HG02571 (cell line): ENCODE data around the gene FOXF2.

ENCODE experiments used
- ATAC-seq: cut with Tn5 transposase; IDR thresholded peaks from one replicate; pipeline ENCODE4 v1.9.1; 2021; ENCODE audit warnings: mild to moderate bottlenecking, moderate library complexity; ENCODE audit not compliant: unreplicated experiment

Gene FOXF2

DNA sequence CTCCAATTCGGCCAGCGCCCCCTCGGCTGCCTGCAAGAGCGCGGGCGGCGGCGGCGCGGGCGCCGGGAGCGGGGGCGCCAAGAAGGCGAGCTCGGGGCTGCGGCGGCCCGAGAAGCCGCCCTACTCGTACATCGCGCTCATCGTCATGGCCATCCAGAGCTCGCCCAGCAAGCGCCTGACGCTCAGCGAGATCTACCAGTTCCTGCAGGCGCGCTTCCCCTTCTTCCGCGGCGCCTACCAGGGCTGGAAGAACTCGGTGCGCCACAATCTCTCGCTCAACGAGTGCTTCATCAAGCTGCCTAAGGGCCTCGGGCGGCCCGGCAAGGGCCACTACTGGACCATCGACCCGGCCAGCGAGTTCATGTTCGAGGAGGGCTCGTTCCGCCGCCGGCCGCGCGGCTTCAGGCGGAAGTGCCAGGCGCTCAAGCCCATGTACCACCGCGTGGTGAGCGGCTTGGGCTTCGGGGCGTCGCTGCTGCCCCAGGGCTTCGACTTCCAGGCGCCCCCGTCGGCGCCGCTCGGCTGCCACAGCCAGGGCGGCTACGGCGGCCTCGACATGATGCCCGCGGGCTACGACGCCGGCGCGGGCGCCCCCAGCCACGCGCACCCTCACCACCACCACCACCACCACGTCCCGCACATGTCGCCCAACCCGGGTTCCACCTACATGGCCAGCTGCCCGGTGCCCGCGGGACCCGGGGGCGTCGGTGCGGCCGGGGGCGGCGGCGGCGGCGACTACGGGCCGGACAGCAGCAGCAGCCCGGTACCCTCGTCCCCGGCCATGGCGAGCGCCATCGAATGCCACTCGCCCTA is 963 bp downstream of the FOXF2 start:
- no peak for ATAC-seq

DNA sequence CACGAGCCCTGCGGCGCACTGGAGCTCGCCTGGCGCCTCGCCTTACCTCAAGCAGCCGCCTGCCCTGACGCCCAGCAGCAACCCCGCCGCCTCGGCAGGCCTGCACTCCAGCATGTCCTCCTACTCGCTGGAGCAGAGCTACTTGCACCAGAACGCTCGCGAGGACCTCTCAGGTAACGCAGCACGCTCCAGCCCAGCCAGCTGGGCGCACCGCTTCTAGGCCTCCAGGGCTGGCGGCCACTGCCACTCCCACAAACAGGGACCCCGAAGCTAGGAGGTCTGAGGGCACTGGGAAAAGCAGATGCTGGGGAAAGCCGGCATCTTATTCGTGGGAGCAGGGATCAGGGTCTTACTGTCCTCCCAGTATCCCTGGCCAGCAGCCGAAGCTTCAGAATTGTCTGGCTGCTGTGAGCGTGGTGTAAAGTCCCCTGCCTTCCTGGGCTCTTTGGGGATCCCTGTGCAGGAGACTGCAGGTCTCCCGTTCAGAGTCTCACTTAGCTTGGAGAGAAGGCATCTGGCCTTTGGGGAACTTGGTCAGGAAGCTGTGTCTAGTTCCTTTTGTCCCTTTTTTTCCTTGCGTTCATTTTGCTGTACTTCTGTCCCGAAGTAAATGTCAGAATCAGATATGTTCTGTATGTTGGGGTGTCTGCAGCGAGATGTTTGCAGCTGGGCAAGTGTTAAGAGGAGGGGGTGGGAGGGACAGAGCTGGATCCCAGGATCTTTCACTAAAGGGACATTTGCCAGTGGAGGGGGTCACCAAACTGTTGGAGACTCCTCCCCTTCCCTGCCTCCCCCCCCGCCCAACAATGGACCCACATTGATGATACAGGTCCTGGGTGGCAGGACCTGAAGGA is 1.8 kb downstream of the FOXF2 start:
- no peak for ATAC-seq

DNA sequence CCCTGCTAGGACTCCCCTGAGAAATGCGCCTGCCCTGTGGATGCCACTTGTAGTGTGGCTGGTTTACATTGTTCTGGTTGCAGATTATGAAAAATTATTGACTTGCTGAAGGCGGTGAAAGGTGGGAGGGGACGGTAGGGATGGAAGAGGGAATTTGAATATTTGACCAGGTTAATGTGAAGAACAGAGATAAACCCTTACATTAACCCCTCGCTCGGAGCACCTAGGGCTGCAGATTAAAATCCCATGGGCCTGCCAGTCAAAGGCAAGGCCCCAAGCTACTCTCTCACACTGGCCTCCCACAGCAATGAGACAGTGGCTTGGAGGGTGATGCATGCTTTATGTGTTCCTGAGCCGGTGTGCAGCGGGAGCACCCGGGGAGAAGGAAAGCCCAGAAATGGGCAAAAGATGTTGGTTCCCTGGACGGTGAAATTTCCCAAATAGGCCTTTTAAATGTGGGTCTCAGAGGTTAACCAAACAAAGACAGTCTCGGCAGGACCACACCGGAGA is 2.5 kb downstream of the FOXF2 start:
- ATAC-seq, result no peak

DNA sequence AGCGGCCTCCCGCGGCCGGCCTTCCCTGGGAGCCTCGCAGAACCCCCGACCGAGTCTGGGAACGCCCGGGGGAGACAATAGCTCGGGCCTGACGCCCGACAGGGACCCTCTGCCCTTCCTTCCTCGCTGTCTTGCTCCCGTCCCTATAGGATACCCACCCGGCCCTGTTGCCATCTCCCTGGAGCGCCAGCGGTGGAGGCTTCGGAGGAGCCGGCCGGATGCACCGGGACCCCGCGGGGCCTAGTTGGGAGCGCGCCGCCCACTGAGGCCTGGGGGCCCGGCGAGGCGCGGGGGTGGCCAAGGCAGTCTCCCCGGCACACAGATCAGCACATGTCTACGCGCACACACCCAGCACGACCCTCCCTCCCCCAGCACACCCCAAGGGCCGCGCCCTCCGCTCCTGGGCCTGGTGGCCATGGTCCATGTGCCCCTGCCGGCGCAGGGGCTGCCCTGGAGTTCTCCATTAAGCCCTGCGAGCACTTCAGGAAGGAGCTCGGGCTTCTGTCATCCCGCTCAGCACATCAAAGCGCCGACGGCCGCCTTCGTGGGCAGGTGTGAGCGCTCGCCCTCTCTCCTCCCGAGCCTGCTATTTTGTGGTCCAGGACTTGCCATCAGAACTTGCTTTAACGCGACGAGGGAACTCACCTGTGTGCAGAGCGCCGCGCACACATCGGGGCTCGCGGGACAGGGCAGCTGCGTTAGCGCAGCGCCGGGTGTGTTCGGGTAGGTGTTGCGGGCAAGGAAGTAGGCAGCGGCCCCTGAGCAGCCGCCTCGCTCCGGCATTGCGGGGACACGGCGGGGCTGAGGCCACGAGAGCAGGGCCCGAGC is 3.7 kb downstream of the FOXF2 start:
- ATAC-seq, result no peak

DNA sequence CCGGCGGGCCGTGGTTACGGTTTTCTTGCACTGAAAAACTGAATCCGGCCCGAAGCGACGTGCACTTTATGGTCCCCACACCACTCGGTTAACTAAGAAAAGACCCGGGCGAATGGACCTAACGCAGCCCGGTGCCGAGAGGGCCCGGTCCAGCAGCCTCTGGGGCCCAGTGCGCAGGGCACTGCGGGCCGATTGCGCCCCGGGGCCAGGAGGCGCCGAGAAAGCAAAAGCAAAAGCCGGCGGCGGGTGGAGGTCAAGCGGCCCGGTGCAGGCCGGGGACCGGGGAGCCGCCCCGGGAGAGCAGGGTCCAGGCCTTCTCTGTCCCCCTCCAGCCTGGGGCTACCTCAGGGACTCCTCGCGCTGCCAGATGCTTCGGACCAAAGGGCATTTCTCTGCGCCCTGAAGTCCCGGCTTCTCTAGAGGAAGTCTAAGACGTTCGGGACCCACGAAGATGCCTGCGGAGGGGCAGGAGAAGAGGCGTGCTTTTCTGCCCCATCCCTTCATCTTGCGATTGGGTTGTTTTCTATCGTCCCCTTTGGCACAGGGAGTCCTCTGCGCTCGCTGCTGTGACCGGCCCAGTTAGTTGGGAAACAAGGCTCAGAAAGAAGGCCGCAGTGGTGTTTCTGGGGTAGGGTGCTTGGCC is 4.4 kb downstream of the FOXF2 start:
- ATAC-seq, result no peak

DNA sequence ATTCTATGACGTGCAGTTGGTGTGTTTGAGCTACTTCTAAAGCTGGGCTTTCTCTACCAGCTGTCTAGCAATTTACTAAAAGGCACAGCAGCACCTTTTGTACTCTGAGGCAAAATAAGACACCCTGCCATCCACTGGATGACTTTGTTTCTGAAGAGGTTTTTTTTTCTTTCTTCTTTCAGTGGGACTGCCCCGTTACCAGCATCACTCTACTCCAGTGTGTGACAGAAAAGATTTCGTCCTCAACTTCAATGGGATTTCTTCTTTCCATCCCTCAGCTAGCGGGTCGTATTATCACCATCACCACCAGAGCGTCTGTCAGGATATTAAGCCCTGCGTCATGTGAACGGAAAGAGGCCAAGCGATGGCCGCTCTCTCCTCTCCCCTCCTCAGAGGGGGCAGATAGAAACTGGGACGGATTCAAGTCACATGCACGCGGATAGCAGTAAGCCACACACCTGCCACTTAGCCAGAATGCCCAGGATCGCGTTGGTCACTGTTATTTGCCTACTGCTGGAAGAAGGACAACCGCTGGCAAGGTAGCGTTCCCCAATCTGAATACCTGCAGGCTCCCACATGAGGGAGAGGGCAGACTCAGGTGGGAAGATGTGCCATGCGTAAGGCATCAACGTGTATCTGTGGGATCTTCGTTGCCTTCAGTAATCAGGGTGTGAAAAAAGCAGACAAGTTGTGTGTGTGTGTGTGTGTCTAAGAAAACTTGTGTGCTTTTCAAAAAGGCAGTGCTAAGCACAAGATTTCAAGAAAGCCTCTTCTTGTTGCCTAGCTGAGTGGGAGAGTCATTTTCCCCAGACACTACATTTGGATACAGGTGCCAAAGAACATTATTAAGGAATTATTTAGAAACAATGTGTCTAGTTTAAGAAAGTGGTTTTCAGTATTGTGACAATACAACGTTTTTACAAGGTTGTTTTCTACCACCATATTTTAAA is 5.4 kb downstream of the FOXF2 start:
- no peak for ATAC-seq

DNA sequence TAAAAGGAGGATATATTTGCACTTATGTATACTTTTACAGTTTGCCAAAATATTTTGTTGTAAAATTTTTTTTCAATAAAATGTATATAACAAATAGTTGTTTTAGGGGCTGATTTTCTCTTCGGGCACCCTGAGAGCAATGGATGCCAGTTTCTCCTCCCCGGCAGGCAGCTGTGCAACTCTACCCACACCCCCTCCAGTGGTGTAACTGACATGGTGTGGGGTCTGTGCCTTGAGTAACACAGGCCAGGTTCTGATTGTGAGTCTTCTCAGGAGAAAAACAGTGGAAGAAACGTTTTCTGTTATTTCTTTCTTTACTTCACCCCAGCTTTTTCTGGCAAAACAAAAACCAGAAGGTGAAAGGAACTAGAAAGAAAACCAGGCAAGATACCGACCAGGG is 6.1 kb downstream of the FOXF2 start:
- ATAC-seq, result no peak

DNA sequence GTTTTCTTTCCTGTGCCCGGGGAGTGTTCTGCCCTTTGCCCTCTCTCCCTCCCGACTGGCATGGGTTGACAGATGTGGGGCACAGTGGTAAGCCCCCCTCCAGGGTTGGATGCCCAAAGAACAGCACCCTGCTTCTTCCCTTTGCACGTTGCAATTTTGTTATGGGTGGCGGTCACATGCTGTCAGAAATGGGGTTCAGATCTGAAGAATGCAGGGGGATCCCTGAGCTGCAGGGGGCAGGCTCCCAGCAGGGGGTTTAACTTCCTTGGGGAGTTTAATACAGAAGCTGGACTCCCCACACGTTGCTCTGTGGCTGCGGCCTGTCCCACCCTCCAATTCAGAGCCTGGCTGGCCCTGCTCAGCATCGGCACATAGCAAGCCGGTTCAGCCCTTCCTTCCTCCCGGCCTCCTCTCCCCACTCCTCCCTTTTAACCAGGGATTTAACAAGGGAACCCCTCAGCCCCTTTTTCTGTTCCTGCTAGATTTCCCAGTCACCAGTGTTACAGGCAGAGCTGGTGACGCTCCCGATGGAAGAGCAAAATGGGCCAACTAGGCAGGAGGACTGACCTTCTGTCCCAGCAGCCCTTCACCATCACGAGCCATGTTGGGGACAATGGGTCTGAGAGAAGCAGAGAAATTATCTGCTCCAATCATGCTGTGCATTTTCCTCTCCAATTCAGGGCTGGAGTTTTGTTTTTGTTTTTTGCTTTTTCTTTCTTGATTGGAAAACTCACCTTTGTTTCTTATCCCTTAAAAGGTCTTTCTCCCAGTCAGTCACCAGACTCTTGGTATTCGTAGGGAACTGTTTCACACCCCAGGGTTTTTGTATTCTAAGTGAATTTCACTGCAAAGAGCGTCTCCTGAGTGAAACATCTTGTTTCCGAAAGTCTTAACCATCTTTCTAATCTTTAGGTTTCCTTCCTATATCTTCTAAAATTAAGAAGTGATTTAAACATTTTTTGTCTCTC is 6.8 kb downstream of the FOXF2 start:
- no peak for ATAC-seq

DNA sequence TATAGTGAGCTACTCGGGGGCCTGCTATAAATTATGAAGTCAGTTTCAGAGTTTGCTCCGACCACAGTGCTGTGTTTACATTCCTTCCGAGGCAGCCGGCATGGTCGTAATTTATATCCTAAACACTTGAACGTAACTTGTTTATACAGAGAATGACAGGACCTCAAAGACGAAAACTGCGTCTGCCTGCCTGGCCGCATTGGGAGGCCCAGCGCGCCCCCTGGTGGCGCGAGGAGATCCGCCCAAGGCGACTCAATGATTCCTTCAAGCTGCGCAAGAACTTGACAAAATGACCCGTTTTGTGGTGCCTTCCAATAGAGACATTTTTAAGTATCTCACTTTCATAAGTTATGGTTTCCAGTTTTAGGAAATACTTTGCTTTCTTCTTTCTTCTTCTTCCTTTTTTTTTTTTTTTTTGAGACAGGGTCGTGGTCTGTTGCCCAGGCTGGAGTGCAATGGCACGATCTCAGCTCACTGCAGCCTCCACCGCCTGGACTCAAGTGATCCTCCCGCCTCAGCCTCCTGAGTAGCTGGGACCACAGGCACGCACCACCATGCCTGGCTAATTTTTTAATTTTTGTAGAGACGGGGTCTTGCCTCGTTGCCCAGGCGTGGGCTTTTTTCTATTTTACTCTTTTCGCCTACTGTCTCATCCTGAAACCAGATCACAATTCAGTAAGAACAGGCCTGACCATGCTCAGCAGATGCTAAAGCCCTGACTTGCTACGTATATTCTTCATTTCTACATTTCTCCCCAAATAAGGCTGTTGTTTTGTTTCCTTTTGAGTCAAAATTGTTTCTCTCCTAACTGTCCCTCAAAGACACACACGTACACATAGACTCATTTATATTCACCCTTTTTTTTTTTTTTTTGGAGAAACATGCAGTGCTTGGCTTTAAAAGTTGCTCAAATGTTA is 7.8 kb downstream of the FOXF2 start:
- ATAC-seq, result no peak

DNA sequence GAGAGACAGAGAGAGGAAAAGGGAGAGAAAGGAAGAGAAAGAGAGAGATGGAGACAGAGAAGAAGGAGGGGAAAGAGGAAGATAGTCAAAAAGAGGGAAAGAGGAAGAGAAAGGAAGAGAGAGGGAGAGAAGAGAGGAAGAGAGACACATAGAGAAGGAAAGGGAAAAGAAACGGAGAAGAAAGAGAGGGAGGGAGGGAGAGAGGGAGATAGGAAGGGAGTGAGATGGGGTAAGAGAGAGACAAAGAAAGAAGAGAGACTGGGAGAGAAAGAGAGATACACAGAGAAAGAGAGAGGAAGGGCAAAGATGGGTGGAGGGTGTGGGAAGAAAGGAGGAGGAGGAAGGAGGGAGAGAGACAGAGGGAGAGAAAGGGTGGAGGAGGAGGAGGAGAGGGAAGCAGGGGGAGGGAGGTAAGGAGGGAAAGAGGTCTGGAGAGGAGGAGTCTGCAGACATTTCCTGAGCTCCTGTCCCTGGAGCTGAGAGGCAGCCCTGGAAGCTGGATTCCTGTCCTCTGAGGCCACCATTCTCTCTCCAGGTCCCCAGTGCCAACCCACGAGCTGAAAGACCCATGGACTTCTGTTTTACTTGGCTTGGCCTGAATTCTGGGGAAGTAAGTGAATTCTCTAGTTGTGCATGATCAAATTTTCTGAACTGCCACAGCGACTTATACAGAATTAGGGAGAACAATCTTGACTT is 9.9 kb downstream of the FOXF2 start:
- ATAC-seq, result no peak

DNA sequence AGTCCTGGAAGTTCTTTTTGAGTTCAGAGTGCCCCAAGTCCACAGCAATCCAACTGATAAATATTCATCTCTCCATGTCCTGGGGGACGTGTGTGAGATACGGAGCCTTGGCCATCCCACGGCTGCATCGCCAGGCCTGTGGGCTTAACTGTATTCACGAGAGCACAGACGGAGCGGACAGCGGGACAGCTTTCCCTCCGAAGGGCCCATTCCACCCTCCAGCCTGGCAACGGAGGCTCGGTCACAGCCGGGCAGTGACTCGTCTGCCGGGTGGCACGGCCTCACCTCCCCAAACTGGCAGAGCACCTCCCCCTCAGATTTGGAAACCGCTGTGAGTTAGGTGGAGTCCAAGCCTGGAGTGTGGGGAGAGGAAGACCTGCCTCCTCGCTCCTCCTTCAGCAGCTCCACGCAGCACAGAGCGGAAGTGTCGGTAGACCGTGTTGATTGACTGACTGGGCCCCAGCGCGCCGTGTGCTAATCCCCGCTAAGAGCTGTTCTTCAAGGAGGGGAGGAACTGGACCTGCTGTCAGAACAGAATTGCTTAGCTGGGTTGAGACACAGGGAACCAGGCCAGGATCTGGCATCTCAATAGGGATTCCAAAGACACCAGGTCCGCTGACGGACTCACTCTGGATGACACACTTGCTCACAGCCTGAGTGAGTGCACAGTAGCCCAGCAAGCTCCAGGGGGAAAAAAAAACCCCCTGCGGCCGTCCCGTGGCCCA is 10.9 kb downstream of the FOXF2 start:
- ATAC-seq, result no peak

DNA sequence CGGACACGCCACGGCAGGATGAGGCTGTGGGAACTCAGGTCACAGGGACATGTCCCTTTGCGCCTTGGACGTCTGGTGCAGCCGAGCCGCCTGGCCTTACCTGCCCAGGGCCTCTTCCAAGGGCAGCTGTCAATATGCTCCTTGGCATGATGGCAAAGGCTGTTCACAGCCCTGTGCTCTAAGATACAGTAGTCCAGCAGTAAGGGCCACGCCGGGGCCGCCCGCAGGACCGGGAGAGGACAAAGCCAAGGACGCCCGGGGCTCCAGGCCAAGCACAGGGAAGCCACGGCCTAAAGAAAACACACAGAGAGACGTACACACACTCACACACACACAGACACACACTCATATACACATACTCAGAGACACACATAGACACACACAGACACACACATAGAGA is 13.0 kb downstream of the FOXF2 start:
- ATAC-seq, result no peak

DNA sequence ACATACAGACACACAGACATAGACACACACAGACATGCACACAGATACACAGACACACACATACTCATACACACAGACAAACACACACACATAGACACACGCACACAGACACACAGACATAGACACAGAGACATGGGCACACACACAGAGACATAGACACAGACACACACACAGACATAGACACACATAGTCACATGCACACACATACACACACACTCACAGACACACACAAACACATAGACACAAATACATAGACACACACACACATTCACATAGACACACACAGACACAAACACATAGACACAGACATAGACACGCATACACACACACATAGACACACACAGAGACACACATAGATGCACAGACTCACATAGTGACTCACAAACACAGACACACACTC is 13.5 kb downstream of the FOXF2 start:
- no peak for ATAC-seq

DNA sequence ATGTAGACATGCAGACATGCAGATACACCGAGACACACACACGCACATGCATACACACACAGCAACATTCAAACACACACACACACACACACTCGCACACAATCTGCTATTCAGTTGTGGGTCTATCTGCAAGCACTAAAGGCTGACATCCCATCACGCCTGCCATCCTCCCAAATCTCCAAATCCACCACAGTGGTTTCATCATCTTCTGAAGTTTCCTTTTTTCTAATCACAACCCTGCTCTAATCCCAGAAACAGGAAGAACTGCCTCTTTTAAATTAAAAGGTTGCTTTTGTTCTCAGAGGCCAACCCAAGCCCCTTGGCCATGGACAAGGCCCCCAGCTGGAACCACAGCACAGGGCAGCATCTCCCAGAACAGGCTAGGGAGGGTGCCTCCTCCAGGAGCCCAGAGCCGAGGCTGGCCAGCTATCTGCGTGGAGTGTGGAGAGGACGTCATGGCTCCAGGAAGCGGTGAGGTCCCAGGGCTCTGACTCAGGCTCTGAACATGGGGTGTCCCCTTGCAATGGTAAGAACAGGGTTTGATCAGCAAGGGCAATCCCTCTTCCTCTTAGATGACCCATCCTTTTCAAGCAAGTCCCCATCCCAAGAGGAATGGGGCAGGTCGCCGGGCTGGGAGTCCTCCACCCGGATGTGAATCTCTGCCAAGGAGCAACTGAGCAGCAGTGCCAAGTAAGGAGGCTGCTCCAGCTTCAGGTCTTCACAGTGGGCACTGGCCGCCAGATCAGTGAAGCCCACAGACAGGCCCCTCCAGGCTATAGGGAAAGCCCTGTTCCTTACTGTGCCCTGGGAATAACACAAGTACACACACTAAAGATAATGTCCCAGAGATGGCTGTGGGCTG is 14.7 kb downstream of the FOXF2 start:
- no peak for ATAC-seq

DNA sequence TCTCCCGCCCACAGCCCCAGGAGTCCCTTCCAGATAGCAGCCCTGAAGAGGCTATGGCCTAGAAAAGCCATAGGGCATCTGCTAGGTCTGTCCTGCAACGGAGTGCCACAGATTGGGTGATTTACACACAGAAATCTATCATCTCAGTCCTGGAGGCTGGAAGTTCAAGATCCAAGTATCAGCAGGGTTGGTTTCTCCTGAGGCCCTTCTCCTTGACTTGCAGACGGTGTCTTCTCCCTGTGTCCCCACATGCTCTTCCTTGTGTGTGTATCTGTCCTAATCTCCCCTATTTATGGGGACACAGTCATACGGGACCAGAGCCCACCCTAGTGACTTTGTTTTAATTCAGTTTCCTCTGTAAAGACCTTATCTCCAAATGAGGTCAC is 15.3 kb downstream of the FOXF2 start:
- no peak for ATAC-seq
